HEK293T (cell line): ENCODE measurements around the gene RPLP2.

Experiments
- CTCF ChIA-PET: fragments of 350-600 bp; formaldehyde crosslinking; extraction: SDS; loops from one replicate; lab custom pipeline; 2021; ENCODE audit warnings: antibody characterized with exemption, inconsistent platforms; lab: Yijun Ruan, JAX
- POLR2A ChIA-PET: fragments of 350-600 bp; formaldehyde crosslinking; extraction: SDS; loops from one replicate; lab custom pipeline; 2020; ENCODE audit warnings: antibody characterized with exemption, inconsistent platforms; lab: Yijun Ruan, JAX
- DNase-seq: peaks from one replicate; pipeline ENCODE4 v3.0.0; 2012; ENCODE audit warnings: mixed read lengths; ENCODE audit errors: extremely low spot score
- ARNT ChIP-seq: fragments of 450-650 bp; IDR thresholded peaks from 2 replicates; pipeline ENCODE4 v1.6.1; 2017; ENCODE audit warnings: mild to moderate bottlenecking
- BHLHE40 ChIP-seq: fragments of 450-650 bp; IDR thresholded peaks from 2 replicates; pipeline ENCODE4 v1.6.1; 2016; ENCODE audit warnings: mild to moderate bottlenecking, moderate library complexity, borderline replicate concordance
- CTBP1 ChIP-seq: fragments of 450-650 bp; IDR thresholded peaks from 2 replicates; pipeline ENCODE4 v1.6.1; 2016; ENCODE audit warnings: borderline replicate concordance
- ELF4 ChIP-seq: fragments of 450-650 bp; IDR thresholded peaks from 2 replicates; pipeline ENCODE4 v1.6.1; 2017; ENCODE audit warnings: antibody characterized with exemption
- FOXA1 ChIP-seq: fragments of 450-650 bp; IDR thresholded peaks from 2 replicates; pipeline ENCODE4 v1.6.1; 2016; ENCODE audit warnings: mild to moderate bottlenecking
- FOXK2 ChIP-seq: fragments of 450-650 bp; IDR thresholded peaks from 2 replicates; pipeline ENCODE4 v1.6.1; 2016; ENCODE audit warnings: mild to moderate bottlenecking
- FOXM1 ChIP-seq: fragments of 450-650 bp; IDR thresholded peaks from 2 replicates; pipeline ENCODE4 v1.6.1; 2017; ENCODE audit warnings: mild to moderate bottlenecking, borderline replicate concordance
- HDGF ChIP-seq: fragments of 450-650 bp; IDR thresholded peaks from 2 replicates; pipeline ENCODE4 v1.6.1; 2017; ENCODE audit warnings: antibody characterized with exemption, borderline replicate concordance
- L3MBTL2 ChIP-seq: fragments of 450-650 bp; conservative IDR thresholded peaks from 2 replicates; pipeline ENCODE4 v1.6.1; 2016; ENCODE audit warnings: mild to moderate bottlenecking
- LEF1 ChIP-seq: fragments of 450-650 bp; IDR thresholded peaks from 2 replicates; pipeline ENCODE4 v1.6.1; 2017; ENCODE audit warnings: mild to moderate bottlenecking, borderline replicate concordance
- NFRKB ChIP-seq: fragments of 450-650 bp; IDR thresholded peaks from 2 replicates; pipeline ENCODE4 v1.6.1; 2016; ENCODE audit warnings: mild to moderate bottlenecking, moderate library complexity
- SP1 ChIP-seq: fragments of 450-650 bp; IDR thresholded peaks from 2 replicates; pipeline ENCODE4 v1.6.1; 2017
- SUZ12 ChIP-seq: fragments of 450-650 bp; IDR thresholded peaks from 2 replicates; pipeline ENCODE4 v1.6.1; 2016; ENCODE audit warnings: mild to moderate bottlenecking
- TARDBP ChIP-seq: fragments of 450-650 bp; IDR thresholded peaks from 2 replicates; pipeline ENCODE4 v1.6.1; 2016
- ZNF384 ChIP-seq: fragments of 450-650 bp; IDR thresholded peaks from 2 replicates; pipeline ENCODE4 v1.6.1; 2016
- TF ChIP-seq, protein P1 (sequence below): fragments of 450-650 bp; IDR thresholded peaks from 2 replicates; pipeline ENCODE4 v1.6.1; 2016

The RPLP2 gene

DNA sequence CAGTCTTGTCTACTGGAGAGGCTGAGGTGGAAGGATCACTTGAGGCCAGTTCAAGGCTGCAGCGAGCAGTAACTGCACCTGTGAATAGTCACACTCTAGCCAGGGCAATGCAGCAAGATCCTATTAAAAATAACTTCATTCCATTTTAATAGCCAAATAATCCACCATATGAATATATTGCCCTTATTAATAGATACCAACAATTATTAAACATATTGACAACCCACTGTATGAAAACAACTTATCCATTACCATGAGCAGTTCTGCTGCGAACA is 42.9 kb upstream of the RPLP2 start:
- ChIA-PET CTCF (no interaction called here), POLR2A (interaction anchor here (1.8 kb wide), 1 partner anchor 10 kb away, joined by 5 read pairs; the partner anchor contains the start of gene GATD1)
- TF ChIP-seq ELF4 (no peak), FOXA1 (no peak), SUZ12 (no peak), L3MBTL2 (no peak), SP1 (no peak), CTBP1 (no peak), ZNF384 (no peak), FOXM1 (no peak), ARNT (no peak), BHLHE40 (no peak), TARDBP (no peak), FOXK2 (no peak), LEF1 (no peak), HDGF (no peak), NFRKB (no peak)
- TF ChIP-seq, protein P1, sequence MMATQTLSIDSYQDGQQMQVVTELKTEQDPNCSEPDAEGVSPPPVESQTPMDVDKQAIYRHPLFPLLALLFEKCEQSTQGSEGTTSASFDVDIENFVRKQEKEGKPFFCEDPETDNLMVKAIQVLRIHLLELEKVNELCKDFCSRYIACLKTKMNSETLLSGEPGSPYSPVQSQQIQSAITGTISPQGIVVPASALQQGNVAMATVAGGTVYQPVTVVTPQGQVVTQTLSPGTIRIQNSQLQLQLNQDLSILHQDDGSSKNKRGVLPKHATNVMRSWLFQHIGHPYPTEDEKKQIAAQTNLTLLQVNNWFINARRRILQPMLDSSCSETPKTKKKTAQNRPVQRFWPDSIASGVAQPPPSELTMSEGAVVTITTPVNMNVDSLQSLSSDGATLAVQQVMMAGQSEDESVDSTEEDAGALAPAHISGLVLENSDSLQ: no peak
- no peak for DNase-seq

DNA sequence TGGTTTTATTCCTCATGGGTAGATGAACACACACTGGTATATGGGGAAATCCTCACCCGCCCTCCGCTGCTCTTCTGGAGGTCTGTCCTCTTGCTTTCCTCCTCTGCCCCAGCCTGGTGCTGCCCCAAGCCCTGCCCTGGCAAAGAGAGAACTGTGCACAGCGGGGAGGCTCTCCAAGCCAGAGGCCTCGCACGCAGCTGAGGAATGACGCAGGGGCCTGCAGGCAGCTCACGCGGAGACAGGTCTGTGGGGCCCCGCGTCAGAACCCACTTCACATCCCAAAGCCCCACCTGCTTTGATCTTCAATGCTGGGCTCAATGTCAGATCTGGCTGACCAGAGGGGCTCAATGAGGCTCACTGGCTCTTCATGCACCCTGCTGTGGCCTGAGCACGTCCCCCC is 42.5 kb upstream of the RPLP2 start:
- CTCF ChIA-PET: no interaction called here

DNA sequence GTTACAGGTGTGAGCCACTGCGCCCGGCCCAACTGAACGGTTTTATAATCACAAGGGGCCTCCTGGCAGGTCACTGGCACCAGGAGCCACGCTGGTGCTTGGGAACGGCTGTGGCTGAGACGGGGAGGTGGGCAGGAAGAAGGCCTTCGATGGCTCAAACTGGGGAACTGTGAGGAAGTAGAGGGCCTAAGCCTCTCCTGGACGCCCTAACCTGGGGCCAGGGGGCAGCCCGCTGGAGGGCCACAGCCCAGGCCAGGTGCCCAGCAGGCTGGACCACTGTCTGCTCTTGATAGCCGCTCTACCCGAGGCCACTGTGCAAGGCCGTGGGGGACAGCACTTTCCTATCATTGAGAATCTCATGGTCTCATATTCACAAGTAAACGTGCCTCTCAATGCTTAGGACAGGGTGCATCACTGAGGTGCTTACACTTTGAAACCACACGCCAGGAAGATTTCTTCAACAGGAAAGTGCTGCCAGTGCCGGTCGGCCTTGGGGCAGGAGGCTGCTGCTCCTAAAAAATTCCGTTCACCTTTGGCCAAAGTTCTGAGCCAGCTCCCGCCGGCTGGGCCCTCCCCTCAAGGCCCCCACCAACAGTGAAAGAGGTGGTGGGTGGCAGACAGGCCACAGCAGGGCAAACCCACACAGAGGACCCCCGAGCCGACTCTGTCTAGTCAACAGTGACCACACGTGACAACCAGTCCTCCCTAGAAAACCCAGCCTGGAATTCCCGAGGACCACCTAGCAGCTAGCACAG is 39.7 kb upstream of the RPLP2 start:
- CTCF ChIA-PET: no interaction called here
- no peak for DNase-seq
- POLR2A ChIA-PET: no interaction called here
- TF ChIP-seq CTBP1: no peak
- no peak for TF ChIP-seq NFRKB
- no peak for TF ChIP-seq L3MBTL2
- TF ChIP-seq TARDBP: no peak
- TF ChIP-seq SUZ12: no peak
- TF ChIP-seq ARNT: no peak
- TF ChIP-seq, protein P1: no peak
- TF ChIP-seq SP1: no peak
- no peak for TF ChIP-seq BHLHE40

More for the DNA sequence above, 42.5 kb upstream of the RPLP2 start:
- POLR2A ChIA-PET: interaction anchor here (1.8 kb wide), 1 partner anchor 10 kb away, joined by 5 read pairs; the partner anchor contains the start of gene GATD1
- DNase-seq: no peak
- TF ChIP-seq BHLHE40 (no peak), L3MBTL2 (no peak), FOXA1 (no peak), ELF4 (no peak), FOXM1 (no peak), ARNT (no peak), HDGF (no peak), FOXK2 (no peak), SP1 (no peak)

DNA sequence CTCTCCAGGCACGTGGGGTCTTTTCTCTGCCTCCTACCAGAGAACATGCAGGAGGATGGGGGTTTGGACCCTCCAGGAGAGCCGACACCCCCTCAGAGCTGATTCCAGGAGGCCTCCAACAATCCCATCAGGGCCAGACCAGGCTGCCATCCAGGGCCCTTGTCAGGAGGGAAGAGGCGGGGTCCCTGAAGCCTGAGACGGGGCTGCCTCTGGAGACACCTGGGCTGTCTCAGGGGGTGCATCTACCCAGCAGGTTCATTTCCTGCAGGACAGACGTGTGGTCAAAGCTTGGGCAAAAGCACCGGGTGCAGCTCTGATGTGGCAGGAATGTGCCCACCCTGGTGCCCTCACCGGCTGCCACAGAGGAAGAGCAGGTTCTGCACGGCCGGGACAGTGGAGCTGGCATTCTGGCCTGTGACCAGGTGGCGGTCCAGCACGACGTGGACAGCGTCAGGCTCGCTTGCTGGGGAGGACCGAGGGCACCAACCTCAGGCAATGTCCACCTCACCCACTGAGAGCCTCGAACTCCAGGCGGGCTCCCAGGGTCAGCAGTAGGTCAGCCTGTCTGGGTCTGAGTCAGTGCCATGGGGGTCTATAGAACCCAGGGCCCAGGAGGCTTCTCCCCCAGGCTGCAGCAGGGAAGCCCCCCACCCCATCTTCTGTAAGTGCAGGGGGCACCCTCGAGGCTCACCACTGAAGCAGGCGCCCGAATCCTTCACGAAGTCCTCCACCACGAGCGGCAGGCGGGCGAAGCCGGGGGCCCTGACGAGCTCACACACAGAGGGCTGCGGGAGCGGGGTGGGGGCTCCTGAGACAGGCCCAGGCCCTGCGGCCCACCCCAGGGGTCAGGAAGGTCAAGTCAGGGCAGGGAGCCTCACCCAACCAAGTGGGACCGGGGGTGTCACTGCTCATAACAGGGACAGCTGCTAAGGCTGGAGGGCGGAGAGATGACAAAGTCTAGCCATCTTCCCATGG is 38.8 kb upstream of the RPLP2 start:
- CTCF ChIA-PET: no interaction called here
- POLR2A ChIA-PET: interaction anchor here (1.2 kb wide), 1 partner anchor 24 kb away, joined by 3 read pairs; the partner anchor contains the start of gene TALDO1
- TF ChIP-seq SP1 (no peak), SUZ12 (no peak)
- no peak for DNase-seq

DNA sequence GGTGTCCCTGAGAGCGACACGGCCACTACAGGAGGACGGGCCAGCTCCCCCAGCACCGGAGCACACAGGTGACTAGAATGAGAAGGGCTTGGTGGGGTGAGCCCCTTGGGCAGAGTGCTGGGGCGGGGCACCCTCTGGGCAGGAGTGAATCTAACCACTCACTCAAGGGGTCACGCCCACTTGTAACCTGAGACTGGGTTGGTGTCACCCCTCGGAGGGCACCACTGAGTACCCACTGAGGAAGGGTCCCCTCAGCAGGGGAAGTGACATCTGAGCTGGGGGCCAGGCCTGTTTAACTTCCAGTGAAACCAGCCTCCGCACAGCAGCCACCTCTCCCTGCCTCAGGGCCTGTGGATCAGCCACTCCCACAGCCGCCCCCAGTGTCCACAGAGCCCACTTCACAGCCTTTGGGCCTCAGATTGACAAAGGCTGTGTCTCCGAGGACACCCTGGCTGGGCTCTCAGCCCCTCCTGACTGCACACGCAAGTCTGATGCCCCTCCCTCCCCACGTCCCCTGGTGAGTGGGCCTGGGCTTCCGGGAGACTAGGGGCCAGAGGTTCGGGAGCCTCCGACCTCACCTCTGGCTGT is 38.1 kb upstream of the RPLP2 start:
- no peak for DNase-seq
- POLR2A ChIA-PET: interaction anchor here (1.2 kb wide), 1 partner anchor 24 kb away, joined by 3 read pairs; the partner anchor contains the start of gene TALDO1
- CTCF ChIA-PET: no interaction called here
- no peak for TF ChIP-seq LEF1
- TF ChIP-seq L3MBTL2: no peak
- no peak for TF ChIP-seq ELF4
- TF ChIP-seq SP1: no peak
- TF ChIP-seq FOXA1: no peak
- no peak for TF ChIP-seq CTBP1
- no peak for TF ChIP-seq BHLHE40
- no peak for TF ChIP-seq FOXK2
- no peak for TF ChIP-seq FOXM1
- TF ChIP-seq NFRKB: no peak
- TF ChIP-seq HDGF: no peak
- TF ChIP-seq, protein P1: no peak
- no peak for TF ChIP-seq TARDBP
- TF ChIP-seq ARNT: no peak
- no peak for TF ChIP-seq ZNF384
- no peak for TF ChIP-seq SUZ12
